Transverse colon (tissue), 3 donors: ENCODE data around the gene CADM1.

Source experiments
- EP300 ChIP-seq: sonication (generic); formaldehyde crosslinking; IDR thresholded peaks from one replicate; pipeline ENCODE4 v1.6.1; 2017; ENCODE audit warnings: antibody characterized with exemption, low read depth
- POLR2A ChIP-seq: fragments of 450-650 bp; IDR thresholded peaks from one replicate; pipeline ENCODE4 v1.6.1; 2016; ENCODE audit warnings: antibody characterized with exemption, mild to moderate bottlenecking, moderate library complexity
- TF ChIP-seq, protein P1 (sequence below), 5 experiments: fragments of 200-600 bp in 3 of 5; fragments of 450-650 bp in 2 of 5; sonication (generic) in 3 of 5; IDR thresholded peaks; 1 replicate in 2 of 5; 2 replicates in 3 of 5; pipeline ENCODE4 v1.5.1; 2016 to 2017; ENCODE audit warnings: antibody characterized with exemption in 5 of 5, inconsistent platforms in 3 of 5, mild to moderate bottlenecking in 2 of 5, moderate library complexity in 1 of 5

DNA sequence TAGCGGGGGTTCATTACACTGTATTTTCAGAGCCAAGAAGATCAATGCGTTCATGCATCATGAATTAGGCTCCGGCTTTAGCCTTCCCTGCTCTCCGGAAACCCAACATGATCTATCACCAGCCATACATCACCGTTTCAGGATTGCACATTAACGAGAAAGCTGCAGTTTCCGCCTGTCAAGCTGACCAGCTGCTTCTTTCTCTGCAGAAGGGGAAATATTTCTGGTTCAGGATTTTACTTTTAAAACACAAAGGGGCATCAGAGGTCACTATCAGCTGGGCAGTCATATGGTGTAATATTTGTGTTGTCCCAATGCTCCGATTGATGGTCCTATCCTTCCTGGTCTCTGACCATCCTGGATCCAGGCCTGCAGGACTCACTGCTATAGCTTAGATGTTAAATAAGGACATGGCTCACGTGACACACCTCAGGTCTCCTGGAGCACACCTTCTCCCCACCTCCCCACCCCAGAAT is 21.4 kb upstream of the CADM1 start:
- TF ChIP-seq, protein P1, sequence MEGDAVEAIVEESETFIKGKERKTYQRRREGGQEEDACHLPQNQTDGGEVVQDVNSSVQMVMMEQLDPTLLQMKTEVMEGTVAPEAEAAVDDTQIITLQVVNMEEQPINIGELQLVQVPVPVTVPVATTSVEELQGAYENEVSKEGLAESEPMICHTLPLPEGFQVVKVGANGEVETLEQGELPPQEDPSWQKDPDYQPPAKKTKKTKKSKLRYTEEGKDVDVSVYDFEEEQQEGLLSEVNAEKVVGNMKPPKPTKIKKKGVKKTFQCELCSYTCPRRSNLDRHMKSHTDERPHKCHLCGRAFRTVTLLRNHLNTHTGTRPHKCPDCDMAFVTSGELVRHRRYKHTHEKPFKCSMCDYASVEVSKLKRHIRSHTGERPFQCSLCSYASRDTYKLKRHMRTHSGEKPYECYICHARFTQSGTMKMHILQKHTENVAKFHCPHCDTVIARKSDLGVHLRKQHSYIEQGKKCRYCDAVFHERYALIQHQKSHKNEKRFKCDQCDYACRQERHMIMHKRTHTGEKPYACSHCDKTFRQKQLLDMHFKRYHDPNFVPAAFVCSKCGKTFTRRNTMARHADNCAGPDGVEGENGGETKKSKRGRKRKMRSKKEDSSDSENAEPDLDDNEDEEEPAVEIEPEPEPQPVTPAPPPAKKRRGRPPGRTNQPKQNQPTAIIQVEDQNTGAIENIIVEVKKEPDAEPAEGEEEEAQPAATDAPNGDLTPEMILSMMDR (IDR thresholded peaks at IDR 0.05): no peak
- no peak for TF ChIP-seq POLR2A
- TF ChIP-seq EP300: no peak
